Tibial nerve (tissue), 4 donors: ENCODE results near the gene BCKDHA. TPM values are rescaled to one million over a fixed set of nuclear protein-coding genes. Genes with fewer than 3 reads are reported as not detected.

Experiments
- DNase-seq, 2 donors: peaks; one replicate each; pipeline ENCODE4 v3.0.0-alpha.2; 2019; ENCODE audit warnings: low spot score in 2 of 2
- H3K27ac ChIP-seq, 4 donors: fragments of 200-600 bp; sonication (generic) in 3 of 4; one replicate each; pipeline ENCODE4 v1.5.1; 2017 to 2019; ENCODE audit warnings: mild to moderate bottlenecking in 1 of 4
- H3K27me3 ChIP-seq, 2 donors: fragments of 200-600 bp; sonication (generic) in 1 of 2; one replicate each; pipeline versions ENCODE4 v1.5.1 to v1.6.0; 2017 to 2019
- H3K36me3 ChIP-seq, 3 donors: fragments of 200-600 bp; sonication (generic); one replicate each; pipeline ENCODE4 v1.5.1; 2018 to 2019
- H3K4me1 ChIP-seq, 4 donors: fragments of 200-600 bp; sonication (generic) in 3 of 4; one replicate each; pipeline ENCODE4 v1.5.1; 2017 to 2019
- H3K4me3 ChIP-seq, 4 donors: fragments of 200-600 bp; sonication (generic) in 3 of 4; one replicate each; pipeline ENCODE4 v1.5.1; 2017 to 2019; ENCODE audit warnings: mild to moderate bottlenecking in 1 of 4, moderate library complexity in 1 of 4
- H3K9me3 ChIP-seq, 4 donors: fragments of 200-600 bp; sonication (generic) in 3 of 4; one replicate each; pipeline ENCODE4 v1.5.1; 2017 to 2019
- EP300 ChIP-seq, 2 donors: sonication (generic); formaldehyde crosslinking; IDR thresholded peaks; one replicate each; pipeline ENCODE4 v1.6.1; 2017; ENCODE audit warnings: antibody characterized with exemption in 2 of 2, mild to moderate bottlenecking in 1 of 2
- POLR2A ChIP-seq, 2 donors: fragments of 450-650 bp; IDR thresholded peaks; one replicate each; pipeline ENCODE4 v1.6.1; 2017; ENCODE audit warnings: antibody characterized with exemption in 2 of 2, mild to moderate bottlenecking in 2 of 2, moderate library complexity in 2 of 2
- WGBS, 2 donors: methylation state at CpG; one replicate each; pipeline ENCODE4 v1.1.5; 2018; 5-methylcytosine and 5-hydroxymethylcytosine counted together
- total RNA-seq, 4 donors: library from RNA; depleted of rRNA; stranded (reverse); fragments of >200 nt; gene quantifications; one replicate each; pipeline ENCODE4 v1.1.0, GENCODE V29; 2016
- TF ChIP-seq, protein P1 (sequence below), 5 experiments: fragments of 200-600 bp in 3 of 5; fragments of 450-650 bp in 2 of 5; sonication (generic) in 3 of 5; IDR thresholded peaks; one replicate each; pipeline ENCODE4 v1.5.1; 2016 to 2019; ENCODE audit warnings: antibody characterized with exemption in 5 of 5, mild to moderate bottlenecking in 3 of 5, moderate library complexity in 2 of 5

Gene BCKDHA
- total RNA-seq, 4 donors from 2014 or later = 48.6 to 61.4 (median 54.2) TPM

- TF ChIP-seq POLR2A (IDR thresholded peaks at IDR 0.05) (no peak), EP300 (IDR thresholded peaks at IDR 0.05) (no peak)
- TF ChIP-seq, protein P1, sequence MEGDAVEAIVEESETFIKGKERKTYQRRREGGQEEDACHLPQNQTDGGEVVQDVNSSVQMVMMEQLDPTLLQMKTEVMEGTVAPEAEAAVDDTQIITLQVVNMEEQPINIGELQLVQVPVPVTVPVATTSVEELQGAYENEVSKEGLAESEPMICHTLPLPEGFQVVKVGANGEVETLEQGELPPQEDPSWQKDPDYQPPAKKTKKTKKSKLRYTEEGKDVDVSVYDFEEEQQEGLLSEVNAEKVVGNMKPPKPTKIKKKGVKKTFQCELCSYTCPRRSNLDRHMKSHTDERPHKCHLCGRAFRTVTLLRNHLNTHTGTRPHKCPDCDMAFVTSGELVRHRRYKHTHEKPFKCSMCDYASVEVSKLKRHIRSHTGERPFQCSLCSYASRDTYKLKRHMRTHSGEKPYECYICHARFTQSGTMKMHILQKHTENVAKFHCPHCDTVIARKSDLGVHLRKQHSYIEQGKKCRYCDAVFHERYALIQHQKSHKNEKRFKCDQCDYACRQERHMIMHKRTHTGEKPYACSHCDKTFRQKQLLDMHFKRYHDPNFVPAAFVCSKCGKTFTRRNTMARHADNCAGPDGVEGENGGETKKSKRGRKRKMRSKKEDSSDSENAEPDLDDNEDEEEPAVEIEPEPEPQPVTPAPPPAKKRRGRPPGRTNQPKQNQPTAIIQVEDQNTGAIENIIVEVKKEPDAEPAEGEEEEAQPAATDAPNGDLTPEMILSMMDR (IDR thresholded peaks at IDR 0.05) = no peak
- no peaks in the 10 kb centered on the region for H3K9me3 ChIP-seq
- H3K27ac ChIP-seq = peak overlapping the region; percentile 95 to 100 (median 98)
- H3K4me1 ChIP-seq = peaks cover 0 to 21% (median 9%) of the 10 kb centered on the region in 4 donors
- no peaks in the 10 kb centered on the region for H3K27me3 ChIP-seq
- DNase-seq = no peak
- no peaks in the 10 kb centered on the region for H3K36me3 ChIP-seq
- H3K4me3 ChIP-seq = peak overlapping the region; percentile 53 to 87 (median 86)
- 44 to 54% methylated on average over 6 of the region's 6 CpGs for WGBS, 2 donors
These were observed 34.3 kb upstream of the BCKDHA start for GRCh38 chr19:41363371-41363752.

DNA sequence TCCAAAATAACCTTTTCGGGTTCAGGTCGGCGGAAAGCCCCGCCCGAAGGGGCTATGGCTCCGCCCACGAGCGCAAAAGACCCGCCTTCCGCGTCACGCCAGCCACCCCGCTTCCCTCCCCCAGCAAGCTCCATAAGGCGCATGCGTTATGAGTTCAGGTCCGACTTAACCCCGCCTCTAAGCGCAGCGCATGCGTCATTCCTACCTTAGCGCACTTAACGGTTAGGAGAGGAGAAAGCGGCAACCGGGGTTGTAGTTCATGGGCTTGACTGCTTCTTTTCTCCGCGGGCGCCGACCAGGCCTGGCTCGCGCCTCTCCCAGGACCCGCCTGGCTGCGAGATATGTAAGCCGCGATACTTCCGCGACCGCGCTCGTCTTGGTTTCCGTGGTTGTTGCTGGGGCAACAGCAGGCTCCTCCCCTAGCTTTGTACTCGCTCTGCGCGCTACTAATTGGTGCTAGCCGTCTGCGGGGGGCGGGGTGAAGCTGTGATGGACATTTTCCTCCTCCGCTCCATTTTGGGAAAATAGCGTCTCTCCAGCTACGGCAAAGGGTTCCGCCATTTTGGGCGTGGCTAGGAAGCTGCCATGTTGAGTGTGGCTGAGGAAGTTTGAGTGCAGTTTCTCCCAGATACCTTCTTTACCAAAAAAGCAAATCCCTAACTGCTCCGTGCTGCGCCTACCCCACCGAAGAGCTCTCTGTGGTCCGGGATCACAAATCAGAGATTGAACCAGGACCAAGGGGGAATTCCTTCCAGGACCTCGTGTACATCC, 33.7 kb upstream of the BCKDHA start, which contains the start of gene B9D2:
TSS of gene B9D2 (minus strand) at position 397 of the 771 bp plus-strand sequence. CDS start 630 bp downstream, outside the sequence.
- WGBS, 2 donors = 1 to 2% methylated on average over 50 to 53 of the region's 56 CpGs

GRCh38 chr19:41364524-41365391, 32.9 kb upstream of the BCKDHA start:
- H3K36me3 ChIP-seq = no peaks in the 10 kb centered on the region
- no peaks in the 10 kb centered on the region for H3K9me3 ChIP-seq
- H3K4me3 ChIP-seq = peak overlapping the region; percentile 53 to 87 (median 86)
- no peaks in the 10 kb centered on the region for H3K27me3 ChIP-seq
- peaks cover 0 to 21% (median 9%) of the 10 kb centered on the region in 4 donors for H3K4me1 ChIP-seq
- peak overlapping the region; percentile 95 to 100 (median 98) for H3K27ac ChIP-seq
- 75 to 77% methylated on average over 14 of the region's 14 CpGs for WGBS, 2 donors
- TF ChIP-seq EP300 (IDR thresholded peaks at IDR 0.05) (no peak), POLR2A (IDR thresholded peaks at IDR 0.05) (no peak)
- TF ChIP-seq, protein P1 (IDR thresholded peaks at IDR 0.05) = no peak
- DNase-seq = no peak

More for the DNA sequence above, 33.7 kb upstream of the BCKDHA start, which contains the start of gene B9D2:
- Histone ChIP-seq H3K4me3 (peak within 1 kb of the TSS; percentile 53 to 87 (median 86)), H3K36me3 (no peaks in the 10 kb centered on the region), H3K4me1 (peaks cover 0 to 21% (median 9%) of the 10 kb centered on the region in 4 donors), H3K27ac (peak within 1 kb of the TSS; percentile 95 to 100 (median 98)), H3K9me3 (no peaks in the 10 kb centered on the region), H3K27me3 (no peaks in the 10 kb centered on the region)
- TF ChIP-seq EP300 (IDR thresholded peaks at IDR 0.05) (peak; percentile 94 to 99), POLR2A (IDR thresholded peaks at IDR 0.05) (peak; percentile 42 to 84)
- TF ChIP-seq, protein P1 (IDR thresholded peaks at IDR 0.05) = no peak
- DNase-seq = peak; percentile 97 to 98

DNA sequence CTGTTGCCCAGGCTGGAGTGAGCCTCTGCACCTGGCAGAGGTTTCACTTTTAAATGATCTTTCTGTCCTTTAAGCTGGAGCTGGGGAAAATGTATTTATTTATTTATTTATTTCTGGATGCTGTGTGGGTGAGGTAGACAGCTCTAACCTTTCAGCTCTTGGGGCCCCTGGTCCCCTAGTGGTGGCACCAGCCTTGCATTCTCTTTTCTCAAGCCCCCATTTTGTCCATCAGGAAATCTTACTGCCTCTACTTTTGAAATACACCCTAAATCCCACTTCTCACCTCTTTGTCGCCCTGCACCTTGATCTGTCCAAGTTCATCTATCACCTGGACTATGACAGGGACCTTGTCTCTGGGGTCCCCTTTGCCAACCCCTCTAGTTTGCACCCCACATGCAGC, 31.5 kb upstream of the BCKDHA start:
- H3K9me3 ChIP-seq = no peaks in the 10 kb centered on the region
- H3K4me3 ChIP-seq = no peak overlapping the region
- H3K36me3 ChIP-seq = no peaks in the 10 kb centered on the region
- H3K27ac ChIP-seq = no peak overlapping the region
- H3K4me1 ChIP-seq = peaks cover 0 to 21% (median 9%) of the 10 kb centered on the region in 4 donors
- 96% methylated on average over 1 of the region's 1 CpG for WGBS, 2 donors
- TF ChIP-seq, protein P1 (IDR thresholded peaks at IDR 0.05) = no peak
- TF ChIP-seq EP300 (IDR thresholded peaks at IDR 0.05) = no peak
- no peak for TF ChIP-seq POLR2A (IDR thresholded peaks at IDR 0.05)
- no peak for DNase-seq
- H3K27me3 ChIP-seq = no peaks in the 10 kb centered on the region
